CD4-positive, alpha-beta T cell (primary cell): ENCODE results near the gene ALDH8A1. TPM values are rescaled to one million over a fixed set of nuclear protein-coding genes. Genes with fewer than 3 reads are reported as not detected.

Experiments used
- ATAC-seq: fragments of 200-7000 bp; cut with Tn5 transposase; one replicate; pipeline ENCODE4 v1.10.0; 2022; ENCODE audit warnings: mild to moderate bottlenecking; ENCODE audit not compliant: poor library complexity
- CTCF ChIA-PET: fragments of 350-600 bp; sonication (Branson Sonifier 250); formaldehyde crosslinking; loops from one replicate; lab custom pipeline; 2021; ENCODE audit warnings: antibody characterized with exemption, inconsistent platforms; lab: Charles Lee
- POLR2A ChIA-PET: fragments of 350-600 bp; sonication (Branson Sonifier 250); formaldehyde crosslinking; loops from one replicate; lab custom pipeline; 2021; ENCODE audit warnings: antibody characterized with exemption, inconsistent platforms; lab: Charles Lee
- DNase-seq, 14 experiments: peaks; one replicate each; pipeline ENCODE4 v3.0.0-alpha.2; 2013 to 2020; ENCODE audit warnings: mixed read lengths in 2 of 14
- H3K27ac ChIP-seq, 2 donors: one replicate each; pipeline versions ENCODE4 v1.5.1 to v1.7.0; 2013; ENCODE audit warnings: low read length in 2 of 2, low read depth in 1 of 2, mild to moderate bottlenecking in 1 of 2
- H3K27me3 ChIP-seq, 2 experiments: 1 replicate in 1 of 2; 2 replicates in 1 of 2; pipeline versions ENCODE4 v1.6.1 to v1.7.0; 2013; ENCODE audit warnings: low read length in 2 of 2, control low read depth in 1 of 2, mild to moderate bottlenecking in 1 of 2, moderate library complexity in 1 of 2; ENCODE audit not compliant: insufficient read depth in 2 of 2, control insufficient read depth in 1 of 2
- H3K36me3 ChIP-seq: one replicate; pipeline ENCODE4 v1.6.1; 2013; ENCODE audit warnings: low read length, control low read depth; ENCODE audit not compliant: insufficient read depth
- H3K4me1 ChIP-seq: one replicate; pipeline ENCODE4 v1.6.1; 2013; ENCODE audit warnings: low read length, control low read depth; ENCODE audit not compliant: insufficient read depth
- H3K4me3 ChIP-seq: one replicate; pipeline ENCODE4 v1.5.1; 2013; ENCODE audit warnings: mild to moderate bottlenecking, low read length, moderate library complexity
- H3K9me3 ChIP-seq, 2 experiments: 1 replicate in 1 of 2; 2 replicates in 1 of 2; pipeline versions ENCODE4 v1.6.1 to v1.7.0; 2013; ENCODE audit warnings: low read length in 2 of 2, mild to moderate bottlenecking in 2 of 2, control low read depth in 1 of 2, moderate library complexity in 1 of 2; ENCODE audit not compliant: control insufficient read depth in 1 of 2, insufficient read depth in 1 of 2
- H3K27ac Mint-ChIP-seq: one replicate; pipeline ENCODE4 v1.8.0; 2020; ENCODE audit warnings: mixed read lengths
- H3K27me3 Mint-ChIP-seq: one replicate; pipeline ENCODE4 v1.8.0; 2021; ENCODE audit warnings: mixed read lengths
- H3K36me3 Mint-ChIP-seq: one replicate; pipeline ENCODE4 v1.8.0; 2021; ENCODE audit warnings: low read depth, mixed read lengths
- H3K4me1 Mint-ChIP-seq: one replicate; pipeline ENCODE4 v1.8.0; 2021; ENCODE audit warnings: low read depth, mixed read lengths
- H3K4me3 Mint-ChIP-seq: one replicate; pipeline ENCODE4 v1.8.0; 2020; ENCODE audit warnings: mild to moderate bottlenecking, mixed read lengths
- H3K9me3 Mint-ChIP-seq: one replicate; pipeline ENCODE4 v1.8.0; 2020; ENCODE audit warnings: mixed read lengths
- CTCF ChIP-seq: fragments of 200-600 bp; IDR thresholded peaks from one replicate; pipeline ENCODE4 v1.8.0; 2022; ENCODE audit warnings: antibody characterized with exemption, mild to moderate bottlenecking
- intact Hi-C, 2 experiments: fragments of 100-400 bp; cut with DNase I in 1 of 2; cut with micrococcal nuclease in 1 of 2; formaldehyde crosslinking; loops; one replicate each; pipeline versions ENCODE4 v1.15.1 to v1.9.0; 2023 to 2025; cut with DNase I, micrococcal nuclease
- total RNA-seq, 174 experiments: library from RNA in 2 of 174; stranded (reverse) in 2 of 174; gene quantifications; one replicate each; pipeline ENCODE4 v1.2.3 and lab custom pipeline; 2021 to 2026

ALDH8A1 gene
- total RNA-seq, 2 experiments from 2014 or later = 1.4 to 1.6 TPM

DNA sequence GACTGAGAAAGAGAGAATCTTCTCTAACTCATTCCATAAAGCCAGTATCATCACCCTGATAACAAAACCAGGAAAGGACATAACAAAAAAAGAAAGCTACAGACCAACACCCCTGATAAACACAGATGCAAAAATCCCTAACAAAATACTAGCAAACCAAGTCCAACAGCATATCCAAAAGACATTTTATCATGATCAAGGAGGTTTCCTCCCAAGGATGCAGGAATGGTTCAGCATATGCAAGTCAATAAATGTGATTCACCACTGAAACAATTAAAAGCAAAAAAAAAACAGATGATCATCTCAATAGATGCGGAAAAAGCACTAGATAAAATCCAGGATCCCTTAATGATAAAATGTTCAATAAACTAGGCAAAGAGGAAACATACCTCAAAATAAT is 24.5 kb upstream of the ALDH8A1 start:
- no peaks in the 10 kb centered on the region for H3K27me3 Mint-ChIP-seq
- no peak overlapping the region for H3K27ac Mint-ChIP-seq
- Histone ChIP-seq H3K4me3 (no peak overlapping the region), H3K4me1 (no peaks in the 10 kb centered on the region), H3K27ac (no peak overlapping the region), H3K9me3 (no peaks in the 10 kb centered on the region), H3K36me3 (peaks cover 34% of the 10 kb centered on the region), H3K27me3 (no peaks in the 10 kb centered on the region)
- CTCF ChIA-PET = no interaction called here
- DNase-seq = no peak
- intact Hi-C loops = no loop called here
- no peak overlapping the region for H3K4me3 Mint-ChIP-seq
- peaks cover 5% of the 10 kb centered on the region for H3K4me1 Mint-ChIP-seq
- POLR2A ChIA-PET = interaction anchor here (0.6 kb wide), 1 partner anchor 44 kb away, joined by 3 read pairs; no protein-coding TSS in a partner anchor
- no peak for TF ChIP-seq CTCF
- ATAC-seq = no peak
- peaks cover 92% of the 10 kb centered on the region for H3K36me3 Mint-ChIP-seq
- peaks cover 4% of the 10 kb centered on the region for H3K9me3 Mint-ChIP-seq

- CTCF ChIA-PET = no interaction called here
- ATAC-seq = no peak
- Mint-ChIP-seq H3K4me3 (no peak overlapping the region), H3K27ac (no peak overlapping the region), H3K4me1 (no peaks in the 10 kb centered on the region), H3K27me3 (no peaks in the 10 kb centered on the region), H3K9me3 (no peaks in the 10 kb centered on the region), H3K36me3 (peaks cover 90% of the 10 kb centered on the region)
- Histone ChIP-seq H3K4me3 (no peak overlapping the region), H3K36me3 (peaks cover 57% of the 10 kb centered on the region), H3K9me3 (no peaks in the 10 kb centered on the region), H3K4me1 (no peaks in the 10 kb centered on the region), H3K27me3 (no peaks in the 10 kb centered on the region), H3K27ac (no peak overlapping the region)
- TF ChIP-seq CTCF = no peak
- intact Hi-C loops = no loop called here
- no peak for DNase-seq
- POLR2A ChIA-PET = no interaction called here
These were observed 17.8 kb upstream of the ALDH8A1 start for GRCh38 chr6:134967711-134968110.

DNA sequence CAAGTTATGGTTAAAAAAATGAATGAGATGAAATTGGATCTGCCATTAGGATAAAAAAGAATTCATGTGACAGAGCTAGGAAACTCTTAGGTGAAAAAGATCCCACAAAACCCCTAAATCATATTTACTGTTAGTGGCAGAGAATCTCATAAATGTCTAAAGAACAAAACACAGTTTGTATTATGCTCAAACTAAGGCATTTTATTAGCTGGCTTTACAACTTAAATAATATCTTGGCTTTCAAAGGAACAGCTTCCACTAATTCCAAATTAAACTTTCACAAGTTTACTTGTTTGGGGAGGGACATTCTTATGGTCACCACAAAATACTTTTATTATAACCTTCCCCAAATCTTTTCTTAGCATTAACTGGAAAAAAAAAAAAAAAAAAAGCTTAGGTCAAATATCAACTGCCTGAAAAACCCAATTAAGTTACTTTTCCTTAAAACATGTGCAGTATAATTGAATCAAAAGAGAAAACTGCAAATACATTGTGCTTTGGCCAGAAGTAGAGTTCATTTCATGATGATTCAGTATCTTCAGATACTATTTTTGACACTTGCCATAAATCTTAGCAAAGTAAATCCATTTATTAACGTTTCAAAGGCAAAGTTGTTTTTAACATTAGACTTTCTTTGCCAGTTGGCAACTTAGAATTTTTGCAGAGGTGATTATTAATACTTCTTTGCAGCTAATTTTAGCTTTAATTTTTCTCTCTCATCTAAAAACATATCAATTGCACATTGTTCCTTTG is 14.7 kb upstream of the ALDH8A1 start:
- Histone ChIP-seq H3K27ac (no peak overlapping the region), H3K27me3 (no peaks in the 10 kb centered on the region), H3K4me3 (no peak overlapping the region), H3K9me3 (no peaks in the 10 kb centered on the region), H3K36me3 (peaks cover 44% of the 10 kb centered on the region), H3K4me1 (no peaks in the 10 kb centered on the region)
- Mint-ChIP-seq H3K9me3 (no peaks in the 10 kb centered on the region), H3K27ac (no peak overlapping the region), H3K36me3 (peaks cover 90% of the 10 kb centered on the region), H3K4me3 (no peak overlapping the region), H3K27me3 (no peaks in the 10 kb centered on the region), H3K4me1 (no peaks in the 10 kb centered on the region)
- intact Hi-C loops = no loop called here
- ChIA-PET POLR2A (interaction anchor here (0.6 kb wide), 1 partner anchor 153 kb away, joined by 3 read pairs; no protein-coding TSS in a partner anchor), CTCF (no interaction called here)
- no peak for DNase-seq
- no peak for ATAC-seq
- no peak for TF ChIP-seq CTCF
